Adrenal gland (tissue), 19 donors: Measurements from ENCODE around the gene CACNB4. TPM values are rescaled to one million over a fixed set of nuclear protein-coding genes. Genes with fewer than 3 reads are reported as not detected.

Experiments
- DNase-seq, 7 donors: peaks; one replicate each; pipeline ENCODE4 v3.0.0-alpha.2; 2019 to 2020
- H3K27ac ChIP-seq, 5 donors: fragments of 200-600 bp; sonication (generic) in 4 of 5; 1 replicate in 3 of 5; 2 replicates in 2 of 5; pipeline versions ENCODE4 v1.5.1 to v1.8.0; 2016 to 2020; ENCODE audit warnings: mild to moderate bottlenecking in 1 of 5
- H3K27me3 ChIP-seq: fragments of 200-600 bp; 2 replicates; pipeline ENCODE4 v1.8.0; 2021
- H3K36me3 ChIP-seq, 2 donors: fragments of 200-600 bp; replicated peaks in 1 of 2; 1 replicate in 1 of 2; 2 replicates in 1 of 2; pipeline versions ENCODE4 v1.5.1 to v1.8.0; 2018 to 2022
- H3K4me1 ChIP-seq, 2 donors: fragments of 200-600 bp; replicated peaks in 1 of 2; 1 replicate in 1 of 2; 2 replicates in 1 of 2; pipeline versions ENCODE4 v1.5.1 to v1.8.0; 2018 to 2021
- H3K4me3 ChIP-seq, 4 donors: fragments of 200-600 bp; sonication (generic) in 3 of 4; one replicate each; pipeline ENCODE4 v1.5.1; 2016 to 2018
- H3K9me3 ChIP-seq, 3 donors: fragments of 200-600 bp; sonication (generic) in 1 of 3; replicated peaks in 1 of 3; 1 replicate in 2 of 3; 2 replicates in 1 of 3; pipeline versions ENCODE4 v1.5.1 to v1.8.0; 2016 to 2021
- CTCF ChIP-seq, 6 experiments: fragments of 450-650 bp in 4 of 6; fragments of 200-600 bp in 2 of 6; sonication (generic) in 1 of 6; IDR thresholded peaks; 1 replicate in 5 of 6; 2 replicates in 1 of 6; pipeline versions ENCODE4 v1.5.1 to v1.8.0; 2016 to 2021; ENCODE audit warnings: antibody characterized with exemption in 6 of 6, mild to moderate bottlenecking in 2 of 6, moderate library complexity in 1 of 6
- POLR2A ChIP-seq, 2 donors: fragments of 450-650 bp; IDR thresholded peaks; one replicate each; pipeline ENCODE4 v1.6.1; 2017; ENCODE audit warnings: antibody characterized with exemption in 2 of 2, mild to moderate bottlenecking in 2 of 2, moderate library complexity in 1 of 2
- WGBS, 4 donors: extraction: QIAGEN DNeasy Blood & Tissue Kit in 2 of 4; methylation state at CpG; one replicate each; pipeline versions ENCODE4 v1.1.5 to v1.1.7; 2013 to 2017; 5-methylcytosine and 5-hydroxymethylcytosine counted together
- intact Hi-C, 2 donors: fragments of 100-400 bp; cut with DNase I; formaldehyde crosslinking; loops; one replicate each; pipeline versions ENCODE4 v1.14.1 to v1.15.0; 2022 to 2023
- long read RNA-seq, 10 donors: library from polyadenylated mRNA in 3 of 10; unstranded in 2 of 10; stranded (forward) in 1 of 10; transcript quantifications; one replicate each; pipeline ENCODE4 v2.0.0 and lab custom pipeline, GENCODE V29; 2021 to 2026
- polyA plus RNA-seq, 3 donors: library from polyadenylated mRNA; stranded (reverse); fragments of 200-250 nt in 2 of 3; fragments of 350-450 nt in 1 of 3; fragmentation: Illumina TruSeq in 1 of 3; extraction: RNeasy Lipid Tissue Mini Kit (QIAGEN cat#74804) in 1 of 3; gene quantifications; one replicate each; pipeline ENCODE4 v1.2.3, GENCODE V29; 2013 to 2014
- total RNA-seq, 9 donors: library from RNA; depleted of rRNA in 4 of 9; stranded (reverse); fragments of >200 nt in 4 of 9; fragments of 120-200 nt in 1 of 9; fragmentation: NEBNext Ultra II Directional in 1 of 9; extraction: Animal tissue kit (Norgen Biotek cat#: 25700) in 1 of 9; gene quantifications; one replicate each; pipeline versions ENCODE4 v1.1.0 to v1.2.4, GENCODE V29; 2013 to 2023
- donor health status: healthy with polysubstance abuse.
- donor health status: Bipolar disorder and iron deficiency.
- donor health status: DM: yes; HTN: yes; CAD: no.
- donor health status: DM: no; HTN: no; CAD: no.
- donor health status: DM: no; HTN: no; CAD: no.
- donor health status: DM: yes; HTN: yes; CAD: no.

CACNB4 gene
- total RNA-seq (1 to 10 TPM in 8 of 9 donors, under 1 TPM in 1; 0.60 to 8.5 (median 2.1) TPM), polyA plus RNA-seq (1 to 10 TPM; 1.0 to 1.9 (median 1.1) TPM)
- long read RNA-seq, donor 1, full-length matches to known transcripts = 2 of 2 reads
- long read RNA-seq, donor 1, partial matches to known transcripts = 0 of 2 reads
- long read RNA-seq, donor 1, other reads (novel, unspliced or antisense) = 0 of 2 reads
- long read RNA-seq, donor 2, full-length matches to known transcripts = 1 of 1 reads
- long read RNA-seq, donor 2, partial matches to known transcripts = 0 of 1 reads
- long read RNA-seq, donor 2, other reads (novel, unspliced or antisense) = 0 of 1 reads
- long read RNA-seq, donor 3, full-length matches to known transcripts = 1 of 1 reads
- long read RNA-seq, donor 3, partial matches to known transcripts = 0 of 1 reads
- long read RNA-seq, donor 3, other reads (novel, unspliced or antisense) = 0 of 1 reads
- long read RNA-seq, donor 4 = 0 reads
- long read RNA-seq, donor 5 = 0 reads
- long read RNA-seq, donor 6, partial matches to known transcripts = 0 of 1 reads
- long read RNA-seq, donor 6, other reads (novel, unspliced or antisense) = 1 of 1 reads
- long read RNA-seq, donor 7 = 0 reads
- long read RNA-seq, donor 8, full-length matches to known transcripts = 3 of 3 reads
- long read RNA-seq, donor 8, partial matches to known transcripts = 0 of 3 reads
- long read RNA-seq, donor 8, other reads (novel, unspliced or antisense) = 0 of 3 reads
- long read RNA-seq, donor 9 = 0 reads
- long read RNA-seq, donor 10, full-length matches to known transcripts = 2 of 2 reads
- long read RNA-seq, donor 10, partial matches to known transcripts = 0 of 2 reads
- long read RNA-seq, donor 10, other reads (novel, unspliced or antisense) = 0 of 2 reads

GRCh38 chr2:152098496-152099366 is at the start of gene CACNB4:
CACNB4 (minus strand) TSS chr2:152099044.
- H3K4me3 ChIP-seq = peak within 1 kb of the TSS; percentile 29 to 69 (median 48)
- peak in 2 of 7 donors; percentile 17 to 25 for DNase-seq
- 0 to 2% (median 1%) methylated on average over 29 to 73 of the region's 73 CpGs for WGBS, 4 donors
- H3K27me3 ChIP-seq = no peaks in the 10 kb centered on the region
- H3K27ac ChIP-seq = peak within 1 kb of the TSS in 3 of 5 donors; percentile 34 to 72 (median 67)
- no peaks in the 10 kb centered on the region for H3K36me3 ChIP-seq
- peaks cover 7 to 23% of the 10 kb centered on the region in 2 donors for H3K4me1 ChIP-seq
- no peak for TF ChIP-seq POLR2A (IDR thresholded peaks at IDR 0.05)
- TF ChIP-seq CTCF (IDR thresholded peaks at IDR 0.05) = no peak
- no peaks in the 10 kb centered on the region for H3K9me3 ChIP-seq
- intact Hi-C loops = no loop called here

DNA sequence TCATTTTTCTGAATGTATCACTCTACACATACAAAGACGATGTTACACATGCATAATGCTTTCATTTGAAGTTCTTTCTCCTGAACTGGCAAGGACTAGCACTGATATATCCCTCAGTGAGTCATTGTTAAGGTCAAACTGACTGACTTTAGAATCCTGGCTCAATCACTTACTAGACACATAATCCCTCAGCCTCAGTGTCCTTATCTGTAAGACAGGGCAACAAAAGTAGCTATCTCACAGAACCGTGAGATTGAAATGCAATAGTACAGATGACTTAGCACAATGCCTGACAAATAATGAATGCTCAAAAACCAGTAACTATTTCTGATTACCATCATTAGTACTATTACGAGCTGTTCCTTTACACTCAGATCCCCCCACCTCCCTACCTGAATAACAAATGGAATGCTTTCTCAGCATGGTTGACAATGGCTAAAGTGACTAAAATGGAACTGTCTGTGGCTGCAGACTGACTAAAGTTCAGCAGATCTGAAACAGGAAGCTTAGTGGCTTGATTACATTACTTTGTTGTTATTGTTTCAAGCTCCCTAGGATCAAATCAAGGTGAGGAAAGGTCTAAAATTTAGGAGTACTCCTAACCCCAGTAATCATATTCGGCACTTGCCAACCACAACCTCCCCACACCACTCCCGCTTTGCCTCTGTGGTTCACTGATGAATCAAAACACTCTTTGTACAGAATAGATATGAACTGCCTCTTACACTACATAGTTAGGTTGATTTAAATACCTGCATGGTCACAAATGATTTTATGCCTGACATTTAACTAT is 35.8 kb upstream of the CACNB4 start:
- H3K9me3 ChIP-seq = peaks cover 0 to 7% (median 0%) of the 10 kb centered on the region in 3 donors
- DNase-seq = no peak
- TF ChIP-seq POLR2A (IDR thresholded peaks at IDR 0.05) (no peak), CTCF (IDR thresholded peaks at IDR 0.05) (no peak)
- H3K27me3 ChIP-seq = no peaks in the 10 kb centered on the region
- no peak overlapping the region for H3K27ac ChIP-seq
- intact Hi-C loops = no loop called here
- no peak overlapping the region for H3K4me3 ChIP-seq
- no peaks in the 10 kb centered on the region for H3K36me3 ChIP-seq
- WGBS, 4 donors = 66 to 79% (median 70%) methylated on average over 5 of the region's 5 CpGs
- H3K4me1 ChIP-seq = peaks cover 7 to 8% of the 10 kb centered on the region in 2 donors

GRCh38 chr2:152132306-152132705 is 33.5 kb upstream of the CACNB4 start:
- H3K4me3 ChIP-seq = no peak overlapping the region
- DNase-seq = no peak
- H3K27me3 ChIP-seq = no peaks in the 10 kb centered on the region
- H3K36me3 ChIP-seq = no peaks in the 10 kb centered on the region
- H3K27ac ChIP-seq = no peak overlapping the region
- WGBS, 4 donors = 85 to 94% (median 87%) methylated on average over 1 of the region's 1 CpG
- intact Hi-C loops = no loop called here
- H3K4me1 ChIP-seq = peaks cover 7 to 8% of the 10 kb centered on the region in 2 donors
- H3K9me3 ChIP-seq = peaks cover 0 to 7% (median 0%) of the 10 kb centered on the region in 3 donors
- TF ChIP-seq CTCF (IDR thresholded peaks at IDR 0.05) = no peak
- TF ChIP-seq POLR2A (IDR thresholded peaks at IDR 0.05) = no peak
